ENCODE results near the gene SLCO4C1.
A peak's percentile ranks its signal among the peaks of the same experiment; 100 is the strongest.

SLCO4C1 gene

GRCh38 chr5:102295534-102296177, 428 bp downstream of the SLCO4C1 start:
- H3K9ac ChIP-seq (ENCODE audit: low read depth, low read length) = peak overlapping the region; percentile 56; the same call in 1 of the 2 replicates
- H3K4me1 ChIP-seq (ENCODE audit: control insufficient read depth, insufficient read depth, low read length) = peaks cover 14% of the 10 kb centered on the region; the same call in 1 of the 2 replicates
- H3K36me3 ChIP-seq (ENCODE audit: control insufficient read depth, insufficient read depth, low read length) = no peaks in the 10 kb centered on the region
- no peaks in the 10 kb centered on the region for H3K9me3 ChIP-seq (ENCODE audit: control insufficient read depth, insufficient read depth, low read length)
- H3K4me3 ChIP-seq (ENCODE audit: low read depth, low read length) = peak overlapping the region; percentile 74
- H3K27me3 ChIP-seq (ENCODE audit: control insufficient read depth, insufficient read depth, low read length) = peaks cover 8% of the 10 kb centered on the region
- peak overlapping the region; percentile 62 for H3K27ac ChIP-seq (ENCODE audit: low read depth, low read length)

GRCh38 chr5:102294886-102295395, 1.1 kb downstream of the SLCO4C1 start:
- peak overlapping the region; percentile 74 for H3K4me3 ChIP-seq (ENCODE audit: low read depth, low read length)
- H3K27me3 ChIP-seq (ENCODE audit: control insufficient read depth, insufficient read depth, low read length) = peaks cover 8% of the 10 kb centered on the region
- H3K27ac ChIP-seq (ENCODE audit: low read depth, low read length) = peak overlapping the region; percentile 37
- H3K36me3 ChIP-seq (ENCODE audit: control insufficient read depth, insufficient read depth, low read length) = no peaks in the 10 kb centered on the region
- no peak overlapping the region for H3K9ac ChIP-seq (ENCODE audit: low read depth, low read length)
- no peaks in the 10 kb centered on the region for H3K9me3 ChIP-seq (ENCODE audit: control insufficient read depth, insufficient read depth, low read length)
- peaks cover 14% of the 10 kb centered on the region; the same call in 1 of the 2 replicates for H3K4me1 ChIP-seq (ENCODE audit: control insufficient read depth, insufficient read depth, low read length)

DNA sequence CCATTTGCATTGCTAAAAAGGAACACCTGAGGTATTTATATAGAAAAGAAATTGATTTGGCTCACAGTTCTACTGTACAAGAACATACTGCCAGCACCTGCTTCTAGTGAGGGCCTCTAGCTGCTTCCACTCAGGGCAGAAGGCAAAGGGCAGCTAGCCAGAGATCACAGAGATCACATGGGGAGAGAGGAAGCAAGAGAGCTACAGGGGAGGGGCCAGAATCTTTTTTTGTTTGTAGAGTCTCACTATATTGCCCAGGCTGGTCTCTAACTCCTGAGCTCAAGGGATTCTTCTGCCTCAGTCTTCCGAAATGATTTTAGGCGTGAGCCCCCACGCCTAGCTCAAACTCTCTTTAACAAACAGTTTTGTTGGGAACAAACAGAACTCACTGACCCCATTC, 6.1 kb downstream of the SLCO4C1 start:
- H3K27ac ChIP-seq (ENCODE audit: low read depth, low read length) = no peak overlapping the region
- peaks cover 15% of the 10 kb centered on the region; the same call in 1 of the 2 replicates for H3K4me1 ChIP-seq (ENCODE audit: control insufficient read depth, insufficient read depth, low read length)
- H3K36me3 ChIP-seq (ENCODE audit: control insufficient read depth, insufficient read depth, low read length) = no peaks in the 10 kb centered on the region
- no peaks in the 10 kb centered on the region for H3K27me3 ChIP-seq (ENCODE audit: control insufficient read depth, insufficient read depth, low read length)
- no peak overlapping the region for H3K9ac ChIP-seq (ENCODE audit: low read depth, low read length)
- no peak overlapping the region for H3K4me3 ChIP-seq (ENCODE audit: low read depth, low read length)
- no peaks in the 10 kb centered on the region for H3K9me3 ChIP-seq (ENCODE audit: control insufficient read depth, insufficient read depth, low read length)

GRCh38 chr5:102289251-102289899, 6.7 kb downstream of the SLCO4C1 start:
- Histone ChIP-seq H3K27ac (ENCODE audit: low read depth, low read length) (no peak overlapping the region), H3K4me3 (ENCODE audit: low read depth, low read length) (no peak overlapping the region), H3K27me3 (ENCODE audit: control insufficient read depth, insufficient read depth, low read length) (no peaks in the 10 kb centered on the region), H3K36me3 (ENCODE audit: control insufficient read depth, insufficient read depth, low read length) (no peaks in the 10 kb centered on the region), H3K9me3 (ENCODE audit: control insufficient read depth, insufficient read depth, low read length) (no peaks in the 10 kb centered on the region), H3K9ac (ENCODE audit: low read depth, low read length) (no peak overlapping the region), H3K4me1 (ENCODE audit: control insufficient read depth, insufficient read depth, low read length) (peaks cover 13% of the 10 kb centered on the region)

DNA sequence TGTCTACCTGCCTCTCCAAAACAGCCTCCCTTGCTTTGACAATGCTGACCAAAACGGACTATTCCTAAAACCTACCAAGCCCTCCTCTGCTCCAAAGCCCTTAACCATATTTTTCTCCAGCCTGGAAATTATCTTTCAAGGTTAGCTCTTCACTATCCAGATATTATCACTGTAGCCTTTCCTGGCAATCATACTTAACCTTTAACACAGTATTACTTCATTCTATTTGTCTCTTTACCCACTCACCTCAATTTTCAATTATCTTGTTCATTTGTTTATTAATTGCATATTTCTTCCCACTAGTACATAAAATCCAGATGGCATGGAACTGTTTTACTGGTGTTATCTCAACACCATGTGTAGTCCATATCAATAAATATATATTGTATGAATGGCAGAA, 7.5 kb downstream of the SLCO4C1 start:
- Histone ChIP-seq H3K9ac (ENCODE audit: low read depth, low read length) (no peak overlapping the region), H3K4me1 (ENCODE audit: control insufficient read depth, insufficient read depth, low read length) (peaks cover 15% of the 10 kb centered on the region), H3K36me3 (ENCODE audit: control insufficient read depth, insufficient read depth, low read length) (no peaks in the 10 kb centered on the region), H3K4me3 (ENCODE audit: low read depth, low read length) (no peak overlapping the region), H3K27ac (ENCODE audit: low read depth, low read length) (no peak overlapping the region), H3K9me3 (ENCODE audit: control insufficient read depth, insufficient read depth, low read length) (no peaks in the 10 kb centered on the region), H3K27me3 (ENCODE audit: control insufficient read depth, insufficient read depth, low read length) (no peaks in the 10 kb centered on the region)

DNA sequence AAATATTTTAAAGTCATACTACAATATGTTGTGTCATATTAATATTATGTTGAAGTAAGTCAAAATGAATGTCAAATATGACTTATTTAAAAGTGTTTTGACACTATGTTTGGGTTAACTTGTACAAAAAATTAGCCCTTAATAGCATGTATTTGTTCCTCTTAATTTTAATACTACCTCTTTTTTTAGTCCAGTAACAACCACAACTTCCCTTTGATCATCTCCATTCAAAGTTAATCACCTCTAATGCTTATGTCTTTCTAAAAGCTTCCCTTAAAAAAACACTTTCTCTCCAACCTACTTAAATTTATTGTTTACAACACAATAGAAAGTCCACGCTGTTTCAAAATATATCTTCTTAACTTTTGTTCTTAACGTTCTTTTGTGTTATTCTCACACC, 9.6 kb downstream of the SLCO4C1 start:
- no peak overlapping the region for H3K4me3 ChIP-seq (ENCODE audit: low read depth, low read length)
- H3K9me3 ChIP-seq (ENCODE audit: control insufficient read depth, insufficient read depth, low read length) = no peaks in the 10 kb centered on the region
- peaks cover 15% of the 10 kb centered on the region for H3K4me1 ChIP-seq (ENCODE audit: control insufficient read depth, insufficient read depth, low read length)
- no peak overlapping the region for H3K27ac ChIP-seq (ENCODE audit: low read depth, low read length)
- no peaks in the 10 kb centered on the region for H3K27me3 ChIP-seq (ENCODE audit: control insufficient read depth, insufficient read depth, low read length)
- H3K9ac ChIP-seq (ENCODE audit: low read depth, low read length) = no peak overlapping the region
- no peaks in the 10 kb centered on the region for H3K36me3 ChIP-seq (ENCODE audit: control insufficient read depth, insufficient read depth, low read length)

- Histone ChIP-seq H3K4me1 (ENCODE audit: control insufficient read depth, insufficient read depth, low read length) (peaks cover 12% of the 10 kb centered on the region), H3K27ac (ENCODE audit: low read depth, low read length) (no peak overlapping the region), H3K9ac (ENCODE audit: low read depth, low read length) (no peak overlapping the region), H3K27me3 (ENCODE audit: control insufficient read depth, insufficient read depth, low read length) (no peaks in the 10 kb centered on the region), H3K4me3 (ENCODE audit: low read depth, low read length) (no peak overlapping the region), H3K36me3 (ENCODE audit: control insufficient read depth, insufficient read depth, low read length) (no peaks in the 10 kb centered on the region), H3K9me3 (ENCODE audit: control insufficient read depth, insufficient read depth, low read length) (no peaks in the 10 kb centered on the region)
Observed at GRCh38 chr5:102283102-102283797, 12.8 kb downstream of the SLCO4C1 start.

DNA sequence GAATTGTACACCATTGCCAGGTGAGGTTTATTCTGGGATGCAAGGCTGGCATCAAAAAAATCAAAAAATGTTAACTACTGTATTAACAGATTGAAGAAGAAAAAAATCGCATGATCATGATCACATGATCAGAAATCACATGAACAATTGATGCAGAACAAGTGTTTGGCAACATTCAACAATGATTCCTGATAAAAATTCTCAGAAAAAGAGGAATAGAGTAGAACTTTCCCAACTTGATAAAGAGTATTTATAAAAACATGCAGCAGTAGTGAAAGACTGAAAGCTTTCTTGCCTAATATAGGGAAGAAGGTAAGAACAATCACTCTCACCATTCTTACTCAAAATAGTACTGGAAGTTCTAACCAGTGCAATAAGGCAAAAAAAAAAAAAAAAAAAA, 16.4 kb downstream of the SLCO4C1 start:
- H3K9ac ChIP-seq (ENCODE audit: low read depth, low read length) = no peak overlapping the region
- H3K27ac ChIP-seq (ENCODE audit: low read depth, low read length) = no peak overlapping the region
- H3K27me3 ChIP-seq (ENCODE audit: control insufficient read depth, insufficient read depth, low read length) = no peaks in the 10 kb centered on the region
- H3K4me3 ChIP-seq (ENCODE audit: low read depth, low read length) = no peak overlapping the region
- H3K9me3 ChIP-seq (ENCODE audit: control insufficient read depth, insufficient read depth, low read length) = no peaks in the 10 kb centered on the region
- H3K4me1 ChIP-seq (ENCODE audit: control insufficient read depth, insufficient read depth, low read length) = peaks cover 6% of the 10 kb centered on the region
- H3K36me3 ChIP-seq (ENCODE audit: control insufficient read depth, insufficient read depth, low read length) = no peaks in the 10 kb centered on the region

GRCh38 chr5:102278231-102278630, 17.9 kb downstream of the SLCO4C1 start:
- Histone ChIP-seq H3K9ac (ENCODE audit: low read depth, low read length) (no peak overlapping the region), H3K4me3 (ENCODE audit: low read depth, low read length) (no peak overlapping the region), H3K27ac (ENCODE audit: low read depth, low read length) (no peak overlapping the region), H3K27me3 (ENCODE audit: control insufficient read depth, insufficient read depth, low read length) (no peaks in the 10 kb centered on the region), H3K4me1 (ENCODE audit: control insufficient read depth, insufficient read depth, low read length) (no peaks in the 10 kb centered on the region), H3K9me3 (ENCODE audit: control insufficient read depth, insufficient read depth, low read length) (no peaks in the 10 kb centered on the region), H3K36me3 (ENCODE audit: control insufficient read depth, insufficient read depth, low read length) (no peaks in the 10 kb centered on the region)

DNA sequence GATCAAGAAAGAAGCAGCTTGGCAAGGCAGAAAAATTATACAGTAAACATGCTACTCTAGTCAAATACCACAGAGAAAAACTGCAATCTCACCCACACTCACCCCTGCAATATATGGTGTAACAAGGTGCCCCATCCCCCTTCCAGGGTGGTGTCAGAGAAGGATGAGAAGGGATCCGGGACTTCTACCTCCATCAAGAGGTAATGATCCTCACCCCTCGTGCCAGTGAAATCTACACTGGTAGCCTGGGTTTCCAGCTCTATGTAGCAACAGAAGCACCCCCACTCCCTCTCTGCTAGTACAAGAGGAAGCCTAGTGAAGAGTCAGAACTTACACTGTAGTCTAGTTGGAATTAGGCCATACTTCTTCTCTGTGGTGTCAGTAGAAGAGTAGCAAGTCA, 18.9 kb downstream of the SLCO4C1 start:
- no peaks in the 10 kb centered on the region for H3K36me3 ChIP-seq (ENCODE audit: control insufficient read depth, insufficient read depth, low read length)
- H3K9ac ChIP-seq (ENCODE audit: low read depth, low read length) = no peak overlapping the region
- no peaks in the 10 kb centered on the region for H3K4me1 ChIP-seq (ENCODE audit: control insufficient read depth, insufficient read depth, low read length)
- H3K9me3 ChIP-seq (ENCODE audit: control insufficient read depth, insufficient read depth, low read length) = no peaks in the 10 kb centered on the region
- no peak overlapping the region for H3K4me3 ChIP-seq (ENCODE audit: low read depth, low read length)
- no peak overlapping the region for H3K27ac ChIP-seq (ENCODE audit: low read depth, low read length)
- no peaks in the 10 kb centered on the region for H3K27me3 ChIP-seq (ENCODE audit: control insufficient read depth, insufficient read depth, low read length)

GRCh38 chr5:102271759-102272158, 24.3 kb downstream of the SLCO4C1 start:
- Histone ChIP-seq H3K27ac (ENCODE audit: low read depth, low read length) (no peak overlapping the region), H3K4me1 (ENCODE audit: control insufficient read depth, insufficient read depth, low read length) (peaks cover 3% of the 10 kb centered on the region; the same call in 1 of the 2 replicates)

More at GRCh38 chr5:102271759-102272158, 24.3 kb downstream of the SLCO4C1 start:
- Histone ChIP-seq H3K4me3 (ENCODE audit: low read depth, low read length) (no peak overlapping the region), H3K27me3 (ENCODE audit: control insufficient read depth, insufficient read depth, low read length) (no peaks in the 10 kb centered on the region), H3K9me3 (ENCODE audit: control insufficient read depth, insufficient read depth, low read length) (no peaks in the 10 kb centered on the region; the same call in 1 of the 2 replicates), H3K36me3 (ENCODE audit: control insufficient read depth, insufficient read depth, low read length) (no peaks in the 10 kb centered on the region), H3K9ac (ENCODE audit: low read depth, low read length) (no peak overlapping the region)

Measured in HUES48 (cell line).